ENCODE data around the gene MYO6. TPM values are rescaled to one million over a fixed set of nuclear protein-coding genes. Genes with fewer than 3 reads are reported as not detected.

Gene MYO6
- total and polyA plus RNA-seq, 2 of the 8 experiments (the other 6 are each of a cell fraction or from before 2014, with no cell fraction given), result 8.3 to 21.9 TPM

DNA sequence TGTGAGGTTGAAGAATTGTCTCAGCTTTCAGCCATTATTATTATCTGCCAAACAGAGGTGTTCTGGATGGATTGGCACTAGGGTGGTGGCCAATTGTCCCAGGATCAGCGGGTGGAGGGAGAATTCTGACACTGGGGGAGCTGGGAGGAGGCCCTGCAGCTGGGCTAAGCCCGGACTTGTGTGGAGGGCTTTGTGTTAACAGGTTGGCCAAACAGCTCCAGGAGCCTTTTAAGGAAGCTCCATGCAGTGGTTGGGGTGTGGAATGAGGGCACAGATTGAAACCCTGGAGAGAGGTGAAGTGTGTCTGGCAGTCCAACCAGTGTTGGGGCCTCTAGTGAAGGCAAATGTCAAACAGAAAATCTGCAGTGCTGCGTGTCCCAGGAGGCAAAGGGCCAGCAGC lies 187.6 kb downstream of the MYO6 start:
- no peaks in the 10 kb centered on the region for H3K23me2 ChIP-seq (ENCODE audit: low read depth, low read length)
- no peak overlapping the region for H4K91ac ChIP-seq (replicated peaks; ENCODE audit: insufficient read length, low read length)
- peaks cover 0 to 9% (median 2%) of the 10 kb centered on the region in 4 experiments; a peak in 3 of 7 replicates for H3K27me3 ChIP-seq (replicated peaks in 1 of 4; ENCODE audit: control insufficient read depth in 3 of 4, extremely low read depth in 1 of 4, insufficient read depth in 3 of 4, low read length in 3 of 4)
- H3K79me2 ChIP-seq (ENCODE audit: control insufficient read depth in 1 of 2, insufficient read depth in 2 of 2, low read length in 2 of 2), result no peaks in the 10 kb centered on the region
- H4K20me1 ChIP-seq (replicated peaks in 1 of 2; ENCODE audit: control insufficient read depth in 1 of 2, insufficient read depth in 2 of 2, low read length in 2 of 2), result no peaks in the 10 kb centered on the region
- no peak overlapping the region for H2BK12ac ChIP-seq (ENCODE audit: low read depth, low read length)
- H4K5ac ChIP-seq (ENCODE audit: insufficient read length, low read depth, low read length), result no peak overlapping the region
- H3K27ac ChIP-seq (ENCODE audit: low read depth, low read length), result no peak overlapping the region
- H3K18ac ChIP-seq (ENCODE audit: extremely low read depth, low read length), result no peak overlapping the region
- H3K56ac ChIP-seq (replicated peaks; ENCODE audit: insufficient read length, low read depth, low read length), result no peak overlapping the region
- POLR2A ChIA-PET (ENCODE audit: partially characterized antibody), result no interaction called here
- H4K8ac ChIP-seq (ENCODE audit: extremely low read depth, insufficient read depth, low read length), result no peak overlapping the region
- no peak overlapping the region for H3K4me3 ChIP-seq (ENCODE audit: extremely low read depth in 1 of 4, insufficient read depth in 2 of 4, low read depth in 3 of 4, low read length in 4 of 4)
- no peak for DNase-seq (ENCODE audit: low read depth in 1 of 2, low spot score in 2 of 2)
- no peak overlapping the region for H3K9ac ChIP-seq (replicated peaks in 1 of 4; ENCODE audit: extremely low read depth in 1 of 4, low read depth in 3 of 4, low read length in 3 of 4)
- H2BK20ac ChIP-seq (ENCODE audit: low read length), result no peak overlapping the region
- H3K4me1 ChIP-seq (replicated peaks in 1 of 4; ENCODE audit: control insufficient read depth in 3 of 4, insufficient read depth in 4 of 4, low read length in 3 of 4), result peaks cover 0 to 2% (median 0%) of the 10 kb centered on the region in 4 experiments; a peak in 2 of 7 replicates
- no peak overlapping the region for H2BK120ac ChIP-seq (replicated peaks; ENCODE audit: low read depth, low read length)
- H3K79me1 ChIP-seq (ENCODE audit: low read depth, low read length), result no peaks in the 10 kb centered on the region
- no peak overlapping the region for H2AFZ ChIP-seq (ENCODE audit: low read length)
- no peak overlapping the region for H3K23ac ChIP-seq (ENCODE audit: insufficient read length)
- no peak overlapping the region for H2BK5ac ChIP-seq (ENCODE audit: low read depth, low read length)
- no peak overlapping the region for H3K4me2 ChIP-seq (ENCODE audit: insufficient read depth in 1 of 2, low read depth in 2 of 2, low read length in 2 of 2)
- no peak for TF ChIP-seq RBBP5 (IDR thresholded peaks at IDR 0.05; ENCODE audit: borderline replicate concordance, low read depth, low read length)
- no peak for TF ChIP-seq MAFK (IDR thresholded peaks at IDR 0.05; ENCODE audit: low read depth, low read length)
- TF ChIP-seq SIRT6 (IDR thresholded peaks at IDR 0.05; ENCODE audit: low read length), result no peak
- TF ChIP-seq CTBP2 (IDR thresholded peaks at IDR 0.05; ENCODE audit: borderline replicate concordance, insufficient read depth, insufficient read length, low read length), result no peak
- no peak for TF ChIP-seq SP2 (IDR thresholded peaks at IDR 0.05; ENCODE audit: low read length)
- TF ChIP-seq BACH1 (IDR thresholded peaks at IDR 0.05; ENCODE audit: low read length), result no peak
- H3K36me3 ChIP-seq (ENCODE audit: control insufficient read depth in 2 of 4, insufficient read depth in 4 of 4, low read length in 3 of 4), result no peaks in the 10 kb centered on the region
- no peak overlapping the region for H3K14ac ChIP-seq (ENCODE audit: insufficient read length)
- H2BK15ac ChIP-seq (ENCODE audit: low read length), result no peak overlapping the region
- WGBS, 2 experiments (ENCODE audit: extremely low coverage in 1 of 2, insufficient coverage in 1 of 2, insufficient read length in 1 of 2, insufficient replicate concordance in 2 of 2, low coverage in 1 of 2, low lambda C conversion rate in 2 of 2, missing lambda C conversion rate in 1 of 2), result 84% methylated on average over 3 of the region's 3 CpGs; no CpG with 5 or more reads in 1 of the 2 experiments
- H2AK5ac ChIP-seq (ENCODE audit: low read depth, low read length), result no peak overlapping the region
- CTCF ChIA-PET (ENCODE audit: partially characterized antibody), result interaction anchor here (0.7 to 5.7 kb wide), 3 partner anchors 9 to 413 kb away, joined by 3 to 47 read pairs (median 22); no protein-coding TSS in a partner anchor
- no peak overlapping the region for H3K4ac ChIP-seq (replicated peaks; ENCODE audit: insufficient read length, low read depth, low read length)
- no peaks in the 10 kb centered on the region for H3K9me3 ChIP-seq (ENCODE audit: insufficient read depth in 2 of 2, low read depth in 1 of 2, low read length in 1 of 2)
- FAIRE-seq, result no peak

All from H1 (cell line).